Stomach (tissue), 4 donors: ENCODE measurements around the gene GPR83.

Experiments used
- EP300 ChIP-seq: sonication (generic); formaldehyde crosslinking; IDR thresholded peaks from one replicate; pipeline ENCODE4 v1.6.1; 2017; ENCODE audit warnings: antibody characterized with exemption
- POLR2A ChIP-seq, 4 donors: fragments of 450-650 bp; IDR thresholded peaks; one replicate each; pipeline ENCODE4 v1.6.1; 2016; ENCODE audit warnings: antibody characterized with exemption in 4 of 4, control low read depth in 2 of 4, mild to moderate bottlenecking in 1 of 4, moderate library complexity in 1 of 4
- TF ChIP-seq, protein P1 (sequence below), 7 experiments: fragments of 450-650 bp in 4 of 7; fragments of 200-600 bp in 3 of 7; sonication (generic) in 3 of 7; IDR thresholded peaks; one replicate each; pipeline ENCODE4 v1.5.1; 2016 to 2019; ENCODE audit warnings: antibody characterized with exemption in 7 of 7, control low read depth in 2 of 7, mild to moderate bottlenecking in 1 of 7

DNA sequence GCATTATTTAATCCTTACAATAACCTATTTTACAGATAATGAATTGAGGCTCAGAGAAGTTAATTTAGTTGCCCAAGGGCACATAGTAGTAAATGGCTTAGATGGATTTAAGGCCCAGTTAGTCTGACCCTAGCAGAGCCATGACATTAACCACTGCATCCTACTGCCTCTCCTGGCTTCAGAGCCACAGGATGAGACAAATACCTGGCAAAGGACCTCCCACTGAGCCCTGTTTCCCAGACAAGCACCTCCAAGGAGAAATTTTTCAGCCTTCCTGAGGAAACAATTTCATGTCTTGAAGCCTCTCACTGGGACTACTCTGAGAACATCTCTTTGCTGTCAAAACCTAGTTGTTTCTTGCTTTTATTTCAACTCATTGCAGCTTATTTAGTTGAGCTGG is 68.4 kb downstream of the GPR83 start:
- TF ChIP-seq, protein P1, sequence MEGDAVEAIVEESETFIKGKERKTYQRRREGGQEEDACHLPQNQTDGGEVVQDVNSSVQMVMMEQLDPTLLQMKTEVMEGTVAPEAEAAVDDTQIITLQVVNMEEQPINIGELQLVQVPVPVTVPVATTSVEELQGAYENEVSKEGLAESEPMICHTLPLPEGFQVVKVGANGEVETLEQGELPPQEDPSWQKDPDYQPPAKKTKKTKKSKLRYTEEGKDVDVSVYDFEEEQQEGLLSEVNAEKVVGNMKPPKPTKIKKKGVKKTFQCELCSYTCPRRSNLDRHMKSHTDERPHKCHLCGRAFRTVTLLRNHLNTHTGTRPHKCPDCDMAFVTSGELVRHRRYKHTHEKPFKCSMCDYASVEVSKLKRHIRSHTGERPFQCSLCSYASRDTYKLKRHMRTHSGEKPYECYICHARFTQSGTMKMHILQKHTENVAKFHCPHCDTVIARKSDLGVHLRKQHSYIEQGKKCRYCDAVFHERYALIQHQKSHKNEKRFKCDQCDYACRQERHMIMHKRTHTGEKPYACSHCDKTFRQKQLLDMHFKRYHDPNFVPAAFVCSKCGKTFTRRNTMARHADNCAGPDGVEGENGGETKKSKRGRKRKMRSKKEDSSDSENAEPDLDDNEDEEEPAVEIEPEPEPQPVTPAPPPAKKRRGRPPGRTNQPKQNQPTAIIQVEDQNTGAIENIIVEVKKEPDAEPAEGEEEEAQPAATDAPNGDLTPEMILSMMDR (IDR thresholded peaks at IDR 0.05), result no peak
- no peak for TF ChIP-seq POLR2A (IDR thresholded peaks at IDR 0.05)
- no peak for TF ChIP-seq EP300
